ENCODE measurements around the gene CSTB. TPM values are rescaled to one million over a fixed set of nuclear protein-coding genes. Genes with fewer than 3 reads are reported as not detected.

CSTB gene
- total RNA-seq, 4 donors from 2014 or later, result 11.4 to 16.7 (median 13.3) TPM

- H3K27ac ChIP-seq, result no peak overlapping the region
- DNase-seq (ENCODE audit: low spot score in 2 of 2), result no peak
- 85% methylated on average over 26 to 28 of the region's 28 CpGs for WGBS, 2 donors
- no peaks in the 10 kb centered on the region for H3K27me3 ChIP-seq
- H3K4me3 ChIP-seq, result no peak overlapping the region
- peaks cover 0 to 7% (median 0%) of the 10 kb centered on the region in 4 donors for H3K4me1 ChIP-seq
- TF ChIP-seq POLR2A (IDR thresholded peaks at IDR 0.05) (no peak), EP300 (IDR thresholded peaks at IDR 0.05) (no peak), CTCF (IDR thresholded peaks at IDR 0.05) (no peak)
- peaks cover 3 to 100% (median 18%) of the 10 kb centered on the region in 3 donors for H3K36me3 ChIP-seq
- no peaks in the 10 kb centered on the region for H3K9me3 ChIP-seq
Measured at GRCh38 chr21:43750339-43751033, 25.6 kb downstream of the CSTB start.

GRCh38 chr21:43749651-43750262 lies 26.4 kb downstream of the CSTB start:
- Histone ChIP-seq H3K9me3 (no peaks in the 10 kb centered on the region), H3K4me3 (no peak overlapping the region), H3K27ac (no peak overlapping the region), H3K4me1 (peaks cover 0 to 6% (median 0%) of the 10 kb centered on the region in 4 donors), H3K36me3 (peaks cover 3 to 100% (median 18%) of the 10 kb centered on the region in 3 donors), H3K27me3 (no peaks in the 10 kb centered on the region)
- 83 to 91% methylated on average over 13 to 16 of the region's 18 CpGs for WGBS, 2 donors
- no peak for TF ChIP-seq EP300 (IDR thresholded peaks at IDR 0.05)
- no peak for DNase-seq (ENCODE audit: low spot score in 2 of 2)

- Histone ChIP-seq H3K9me3 (no peaks in the 10 kb centered on the region), H3K4me3 (no peak overlapping the region), H3K36me3 (peaks cover 0 to 100% (median 12%) of the 10 kb centered on the region in 3 donors), H3K27me3 (no peaks in the 10 kb centered on the region), H3K4me1 (no peaks in the 10 kb centered on the region), H3K27ac (no peak overlapping the region)
- DNase-seq (ENCODE audit: low spot score in 2 of 2), result no peak
- no peak for TF ChIP-seq EP300 (IDR thresholded peaks at IDR 0.05)
- TF ChIP-seq POLR2A (IDR thresholded peaks at IDR 0.05), result no peak
- no peak for TF ChIP-seq CTCF (IDR thresholded peaks at IDR 0.05)
- WGBS, 2 donors, result 89 to 92% methylated on average over 17 of the region's 17 CpGs
Measured at GRCh38 chr21:43748622-43749021, 27.5 kb downstream of the CSTB start.

GRCh38 chr21:43745772-43746517 lies 30.2 kb downstream of the CSTB start:
- TF ChIP-seq POLR2A (IDR thresholded peaks at IDR 0.05) (no peak), EP300 (IDR thresholded peaks at IDR 0.05) (no peak), CTCF (IDR thresholded peaks at IDR 0.05) (no peak)
- Histone ChIP-seq H3K4me3 (no peak overlapping the region), H3K27me3 (no peaks in the 10 kb centered on the region), H3K9me3 (no peaks in the 10 kb centered on the region), H3K4me1 (no peaks in the 10 kb centered on the region), H3K27ac (no peak overlapping the region), H3K36me3 (peaks cover 0 to 91% (median 12%) of the 10 kb centered on the region in 3 donors)
- 85 to 86% methylated on average over 16 of the region's 16 CpGs for WGBS, 2 donors
- DNase-seq (ENCODE audit: low spot score in 2 of 2), result no peak

GRCh38 chr21:43744725-43745124 lies 31.4 kb downstream of the CSTB start:
- Histone ChIP-seq H3K9me3 (no peaks in the 10 kb centered on the region), H3K27me3 (no peaks in the 10 kb centered on the region), H3K4me1 (peaks cover 0 to 10% (median 0%) of the 10 kb centered on the region in 4 donors), H3K4me3 (no peak overlapping the region), H3K27ac (no peak overlapping the region), H3K36me3 (peaks cover 0 to 78% (median 12%) of the 10 kb centered on the region in 3 donors)
- TF ChIP-seq EP300 (IDR thresholded peaks at IDR 0.05) (no peak), POLR2A (IDR thresholded peaks at IDR 0.05) (no peak), CTCF (IDR thresholded peaks at IDR 0.05) (no peak)
- DNase-seq (ENCODE audit: low spot score in 2 of 2), result no peak
- 95 to 97% methylated on average over 18 of the region's 18 CpGs for WGBS, 2 donors

All from tibial nerve (tissue), 4 donors.